ENCODE data around the gene MAML2. TPM values are rescaled to one million over a fixed set of nuclear protein-coding genes. Genes with fewer than 3 reads are reported as not detected.

MAML2 gene
- total RNA-seq, 1 donor from 2014 or later, result 1.3 TPM

DNA sequence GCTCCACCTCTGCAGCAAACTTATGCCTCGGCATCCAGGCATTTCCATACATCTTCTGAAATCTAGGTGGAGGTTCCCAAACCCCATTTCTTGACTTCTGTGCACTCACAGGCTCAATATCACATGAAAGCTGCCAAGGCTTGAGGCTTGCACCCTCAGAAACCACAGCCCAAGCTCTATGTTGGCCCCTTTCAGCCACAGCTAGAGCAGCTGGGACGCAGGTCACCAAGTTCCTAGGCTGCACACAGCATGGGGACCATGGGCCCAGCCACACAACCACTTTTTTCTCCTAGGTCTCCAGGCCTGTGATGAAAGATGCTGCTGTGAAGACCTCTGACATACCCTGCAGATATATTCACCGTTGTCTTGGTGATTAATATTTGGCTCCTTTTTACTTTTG is 394.4 kb downstream of the MAML2 start:
- no peak for FAIRE-seq
- Histone ChIP-seq H3K36me3 (ENCODE audit: control insufficient read depth, insufficient read depth, low read length) (no peaks in the 10 kb centered on the region), H3K27me3 (ENCODE audit: control insufficient read depth, insufficient read depth, low read length) (no peaks in the 10 kb centered on the region), H3K4me3 (ENCODE audit: low read depth, low read length) (no peak overlapping the region)
- TF ChIP-seq, protein P1, sequence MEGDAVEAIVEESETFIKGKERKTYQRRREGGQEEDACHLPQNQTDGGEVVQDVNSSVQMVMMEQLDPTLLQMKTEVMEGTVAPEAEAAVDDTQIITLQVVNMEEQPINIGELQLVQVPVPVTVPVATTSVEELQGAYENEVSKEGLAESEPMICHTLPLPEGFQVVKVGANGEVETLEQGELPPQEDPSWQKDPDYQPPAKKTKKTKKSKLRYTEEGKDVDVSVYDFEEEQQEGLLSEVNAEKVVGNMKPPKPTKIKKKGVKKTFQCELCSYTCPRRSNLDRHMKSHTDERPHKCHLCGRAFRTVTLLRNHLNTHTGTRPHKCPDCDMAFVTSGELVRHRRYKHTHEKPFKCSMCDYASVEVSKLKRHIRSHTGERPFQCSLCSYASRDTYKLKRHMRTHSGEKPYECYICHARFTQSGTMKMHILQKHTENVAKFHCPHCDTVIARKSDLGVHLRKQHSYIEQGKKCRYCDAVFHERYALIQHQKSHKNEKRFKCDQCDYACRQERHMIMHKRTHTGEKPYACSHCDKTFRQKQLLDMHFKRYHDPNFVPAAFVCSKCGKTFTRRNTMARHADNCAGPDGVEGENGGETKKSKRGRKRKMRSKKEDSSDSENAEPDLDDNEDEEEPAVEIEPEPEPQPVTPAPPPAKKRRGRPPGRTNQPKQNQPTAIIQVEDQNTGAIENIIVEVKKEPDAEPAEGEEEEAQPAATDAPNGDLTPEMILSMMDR (IDR thresholded peaks at IDR 0.05; ENCODE audit: insufficient read depth, low read length, severe bottlenecking), result no peak
- DNase-seq (ENCODE audit: low read depth), result no peak

DNA sequence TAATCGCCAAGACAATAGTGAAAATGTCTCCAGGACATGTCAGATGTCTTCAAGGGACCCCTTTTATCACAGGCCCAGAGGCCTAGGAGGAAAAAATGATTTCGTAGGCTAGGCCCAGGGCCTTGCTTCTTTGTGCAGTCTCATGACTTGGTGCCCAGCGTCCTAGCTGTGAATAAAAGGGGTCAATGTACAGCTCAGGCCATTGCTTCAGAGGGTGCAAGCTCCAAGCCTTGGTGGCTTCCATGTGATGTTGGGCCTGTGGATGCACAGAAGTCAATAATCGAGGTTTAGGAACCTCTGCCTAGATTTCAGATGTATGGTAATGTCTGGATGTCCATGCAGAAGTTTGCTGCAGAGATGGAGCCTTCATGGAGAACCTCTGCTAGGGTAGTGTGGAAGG is 398.4 kb downstream of the MAML2 start:
- no peaks in the 10 kb centered on the region for H3K27me3 ChIP-seq (ENCODE audit: control insufficient read depth, insufficient read depth, low read length)
- FAIRE-seq (no peak), DNase-seq (ENCODE audit: low read depth) (no peak)
- TF ChIP-seq, protein P1 (IDR thresholded peaks at IDR 0.05; ENCODE audit: insufficient read depth, low read length, severe bottlenecking), result no peak
- no peak overlapping the region for H3K4me3 ChIP-seq (ENCODE audit: low read depth, low read length)
- H3K36me3 ChIP-seq (ENCODE audit: control insufficient read depth, insufficient read depth, low read length), result no peaks in the 10 kb centered on the region

DNA sequence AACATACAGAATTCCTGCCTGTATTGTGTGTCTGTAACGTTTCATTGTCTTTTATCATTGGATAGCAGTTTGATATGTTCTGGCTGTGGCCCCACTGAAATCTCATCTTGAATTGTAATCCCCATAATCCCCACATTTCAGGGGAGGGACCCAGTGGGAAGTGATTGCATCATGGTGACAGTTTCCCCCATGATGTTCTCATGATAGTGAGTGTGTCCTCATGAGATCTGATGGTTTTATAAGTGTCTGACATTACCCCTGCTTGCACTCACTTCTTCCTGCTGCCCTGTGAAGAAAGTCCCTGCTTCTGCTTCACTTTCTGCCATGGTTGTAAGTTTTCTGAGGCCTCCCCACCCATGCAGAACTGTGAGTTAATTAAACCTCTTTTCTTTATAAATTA is 399.4 kb downstream of the MAML2 start:
- DNase-seq (ENCODE audit: low read depth), result no peak
- TF ChIP-seq, protein P1 (IDR thresholded peaks at IDR 0.05; ENCODE audit: insufficient read depth, low read length, severe bottlenecking), result no peak
- no peaks in the 10 kb centered on the region for H3K36me3 ChIP-seq (ENCODE audit: control insufficient read depth, insufficient read depth, low read length)

DNA sequence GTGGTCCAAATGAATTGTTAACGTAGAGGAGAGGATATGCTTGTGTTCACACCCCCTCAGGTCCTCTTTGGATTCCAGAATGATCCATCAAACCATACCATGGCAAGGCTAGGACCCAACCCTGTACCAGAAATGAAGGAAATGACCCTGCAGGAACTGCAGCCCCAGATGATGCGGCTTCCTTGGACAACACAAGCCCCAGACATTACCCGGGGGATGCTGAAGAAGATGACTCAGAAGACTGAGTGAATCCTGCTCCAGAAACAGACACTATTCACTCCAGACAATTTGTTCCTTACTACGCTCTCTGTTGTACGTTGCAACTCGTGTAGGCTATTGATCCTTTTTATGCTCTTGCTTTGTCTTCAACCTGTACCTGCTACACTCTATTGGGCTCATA is 403.9 kb downstream of the MAML2 start:
- DNase-seq (ENCODE audit: low read depth) (no peak), FAIRE-seq (no peak)
- Histone ChIP-seq H3K36me3 (ENCODE audit: control insufficient read depth, insufficient read depth, low read length) (no peaks in the 10 kb centered on the region), H3K4me3 (ENCODE audit: low read depth, low read length) (no peak overlapping the region), H3K27me3 (ENCODE audit: control insufficient read depth, insufficient read depth, low read length) (no peaks in the 10 kb centered on the region)
- TF ChIP-seq, protein P1 (IDR thresholded peaks at IDR 0.05; ENCODE audit: insufficient read depth, low read length, severe bottlenecking), result no peak

More for the DNA sequence above, 399.4 kb downstream of the MAML2 start:
- H3K4me3 ChIP-seq (ENCODE audit: low read depth, low read length), result no peak overlapping the region
- FAIRE-seq, result no peak
- H3K27me3 ChIP-seq (ENCODE audit: control insufficient read depth, insufficient read depth, low read length), result no peaks in the 10 kb centered on the region

DNA sequence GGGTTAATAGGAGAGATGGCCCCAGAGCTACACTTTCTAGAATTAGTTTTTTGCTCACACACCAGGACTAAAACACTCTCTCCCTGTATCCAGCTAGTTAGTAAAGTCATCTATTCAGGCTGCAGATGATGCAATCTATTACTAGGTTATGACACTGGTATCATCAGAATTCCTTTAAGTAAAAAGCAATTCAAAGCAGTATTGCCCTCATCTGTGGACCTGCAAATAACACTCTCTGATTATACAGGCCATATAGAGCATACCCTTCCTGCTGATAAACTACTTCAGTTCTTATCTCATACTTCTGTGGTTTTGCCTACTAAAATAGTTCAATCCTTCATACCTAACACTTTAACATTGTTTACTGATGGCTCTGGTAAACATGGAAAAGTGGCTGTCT is 405.6 kb downstream of the MAML2 start:
- TF ChIP-seq, protein P1 (IDR thresholded peaks at IDR 0.05; ENCODE audit: insufficient read depth, low read length, severe bottlenecking), result no peak
- FAIRE-seq, result no peak

DNA sequence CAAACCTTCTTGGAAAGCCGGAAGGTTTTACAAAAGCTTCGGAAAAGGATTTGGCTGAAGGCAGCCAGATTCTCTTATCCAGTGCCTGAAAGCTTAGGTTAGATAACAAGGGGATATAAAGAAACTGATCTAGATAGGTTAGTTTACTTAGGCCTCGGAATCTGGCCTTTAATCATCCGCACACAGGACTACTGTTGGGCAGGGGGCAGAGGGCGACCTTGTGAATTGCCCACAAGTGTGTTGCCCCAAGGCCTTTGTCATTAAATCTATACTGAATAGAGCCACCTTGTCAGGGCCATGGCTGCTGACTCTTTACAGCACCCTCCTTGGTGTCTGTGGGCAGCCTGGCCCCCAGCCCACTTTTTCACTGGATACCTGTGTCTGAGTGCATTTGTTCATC is 409.4 kb downstream of the MAML2 start:
- Histone ChIP-seq H3K27me3 (ENCODE audit: control insufficient read depth, insufficient read depth, low read length) (no peaks in the 10 kb centered on the region), H3K36me3 (ENCODE audit: control insufficient read depth, insufficient read depth, low read length) (no peaks in the 10 kb centered on the region), H3K4me3 (ENCODE audit: low read depth, low read length) (no peak overlapping the region)
- DNase-seq (ENCODE audit: low read depth), result no peak
- FAIRE-seq, result no peak
- TF ChIP-seq, protein P1 (IDR thresholded peaks at IDR 0.05; ENCODE audit: insufficient read depth, low read length, severe bottlenecking), result no peak

More for the DNA sequence above, 405.6 kb downstream of the MAML2 start:
- no peaks in the 10 kb centered on the region for H3K36me3 ChIP-seq (ENCODE audit: control insufficient read depth, insufficient read depth, low read length)
- no peak for DNase-seq (ENCODE audit: low read depth)
- no peaks in the 10 kb centered on the region for H3K27me3 ChIP-seq (ENCODE audit: control insufficient read depth, insufficient read depth, low read length)
- no peak overlapping the region for H3K4me3 ChIP-seq (ENCODE audit: low read depth, low read length)
